Activated naive CD8-positive, alpha-beta T cell treated with anti-CD3 and anti-CD28 coated beads for 36 hours (primary cell): ENCODE measurements around the gene PJA1. TPM values are rescaled to one million over a fixed set of nuclear protein-coding genes. Genes with fewer than 3 reads are reported as not detected.

Source experiments
- DNase-seq: peaks from one replicate; pipeline ENCODE4 v3.0.0; 2021
- H3K27ac Mint-ChIP-seq: one replicate; pipeline ENCODE4 v1.8.0; 2022; ENCODE audit warnings: mild to moderate bottlenecking, moderate library complexity, mixed read lengths
- H3K27me3 Mint-ChIP-seq: one replicate; pipeline ENCODE4 v1.8.0; 2022; ENCODE audit warnings: mild to moderate bottlenecking, mixed read lengths
- H3K36me3 Mint-ChIP-seq: one replicate; pipeline ENCODE4 v1.8.0; 2021; ENCODE audit warnings: mild to moderate bottlenecking, mixed read lengths
- H3K4me1 Mint-ChIP-seq: one replicate; pipeline ENCODE4 v1.8.0; 2021; ENCODE audit warnings: mixed read lengths
- H3K4me3 Mint-ChIP-seq: one replicate; pipeline ENCODE4 v1.8.0; 2022; ENCODE audit warnings: mild to moderate bottlenecking, moderate library complexity, mixed read lengths
- H3K9me3 Mint-ChIP-seq: one replicate; pipeline ENCODE4 v1.8.0; 2022; ENCODE audit warnings: mixed read lengths
- total RNA-seq, 2 experiments: library from RNA; stranded (reverse); gene quantifications; one replicate each; pipeline ENCODE4 v1.2.3, GENCODE V29; 2021

Gene PJA1
- total RNA-seq, 2 experiments from 2014 or later = 22.4 to 22.9 TPM

DNA sequence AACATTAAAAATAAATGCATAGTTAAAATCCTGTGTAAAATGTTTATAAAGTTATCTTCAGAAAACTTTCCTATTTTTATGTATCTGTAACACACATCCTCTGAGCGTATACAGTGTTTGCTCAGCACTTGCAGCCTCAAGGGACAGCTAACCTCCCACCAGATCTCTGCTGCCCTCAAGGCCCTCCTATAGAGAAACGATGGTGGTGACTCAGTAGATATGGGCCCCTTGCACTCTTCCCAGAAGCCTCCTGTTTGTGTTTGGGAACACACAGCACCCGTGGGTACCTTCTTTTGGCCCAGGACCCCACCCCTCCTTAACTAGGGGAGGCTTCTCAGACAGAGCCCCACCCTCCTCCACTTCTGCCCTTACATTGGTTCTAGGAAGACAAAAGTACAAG is 26.7 kb downstream of the PJA1 start:
- Mint-ChIP-seq H3K27me3 (peaks cover 13% of the 10 kb centered on the region), H3K27ac (no peak overlapping the region), H3K36me3 (no peaks in the 10 kb centered on the region), H3K4me1 (no peaks in the 10 kb centered on the region), H3K4me3 (no peak overlapping the region), H3K9me3 (no peaks in the 10 kb centered on the region)
- no peak for DNase-seq

DNA sequence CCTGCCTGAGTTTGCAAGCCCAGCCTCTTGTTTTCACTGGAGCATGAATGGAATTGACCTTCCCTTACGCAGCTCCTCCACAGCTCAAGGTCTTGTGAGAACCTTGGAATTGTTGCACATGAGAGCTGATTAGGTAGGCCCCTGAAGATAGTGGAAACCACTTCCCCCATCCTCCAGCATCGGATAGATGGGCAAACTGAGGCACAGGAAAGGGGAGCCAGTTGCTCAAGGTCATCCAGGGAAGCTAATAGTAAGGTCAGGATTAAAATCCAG is 27.2 kb downstream of the PJA1 start:
- Mint-ChIP-seq H3K36me3 (no peaks in the 10 kb centered on the region), H3K4me3 (no peak overlapping the region), H3K9me3 (no peaks in the 10 kb centered on the region), H3K4me1 (no peaks in the 10 kb centered on the region), H3K27me3 (peaks cover 15% of the 10 kb centered on the region), H3K27ac (no peak overlapping the region)
- no peak for DNase-seq

DNA sequence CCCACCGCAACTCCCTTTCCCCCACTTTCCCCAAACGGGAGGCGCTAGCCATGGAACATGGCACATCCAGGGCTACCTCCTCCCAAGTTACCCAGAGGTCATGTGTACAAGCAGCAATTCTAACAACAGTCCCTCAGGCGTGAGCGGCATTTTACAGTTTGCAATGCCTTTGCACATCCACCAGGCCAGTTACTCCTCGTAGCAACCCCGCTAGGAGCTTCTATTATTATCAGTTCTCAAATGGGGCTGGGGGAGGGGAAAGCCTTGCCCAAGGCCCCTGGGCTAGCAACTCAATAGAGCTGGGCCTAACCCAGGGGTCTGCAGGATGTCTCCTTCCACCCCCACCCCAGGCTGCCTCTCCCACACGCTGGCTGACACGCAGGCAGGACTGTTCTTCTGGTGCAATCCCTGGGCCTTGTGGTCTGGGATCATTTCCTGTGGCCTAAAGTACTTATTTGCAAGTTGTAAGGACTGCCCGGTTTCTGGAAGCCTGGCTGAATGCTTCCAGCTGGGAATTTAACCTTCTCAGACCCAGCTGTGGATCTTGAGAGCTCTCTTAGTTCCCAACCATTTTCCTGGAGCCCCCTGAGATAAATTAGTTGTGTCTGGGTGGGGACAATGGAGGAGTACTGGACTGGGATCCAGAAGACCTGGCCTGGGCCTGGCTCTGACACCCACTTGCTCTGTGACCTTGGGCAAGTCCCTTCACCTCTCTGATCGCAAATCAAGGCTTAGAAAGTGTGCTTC is 27.7 kb downstream of the PJA1 start:
- H3K27ac Mint-ChIP-seq = no peak overlapping the region
- no peak overlapping the region for H3K4me3 Mint-ChIP-seq
- peaks cover 15% of the 10 kb centered on the region for H3K27me3 Mint-ChIP-seq
- no peak for DNase-seq
- no peaks in the 10 kb centered on the region for H3K4me1 Mint-ChIP-seq
- H3K9me3 Mint-ChIP-seq = no peaks in the 10 kb centered on the region
- H3K36me3 Mint-ChIP-seq = no peaks in the 10 kb centered on the region

DNA sequence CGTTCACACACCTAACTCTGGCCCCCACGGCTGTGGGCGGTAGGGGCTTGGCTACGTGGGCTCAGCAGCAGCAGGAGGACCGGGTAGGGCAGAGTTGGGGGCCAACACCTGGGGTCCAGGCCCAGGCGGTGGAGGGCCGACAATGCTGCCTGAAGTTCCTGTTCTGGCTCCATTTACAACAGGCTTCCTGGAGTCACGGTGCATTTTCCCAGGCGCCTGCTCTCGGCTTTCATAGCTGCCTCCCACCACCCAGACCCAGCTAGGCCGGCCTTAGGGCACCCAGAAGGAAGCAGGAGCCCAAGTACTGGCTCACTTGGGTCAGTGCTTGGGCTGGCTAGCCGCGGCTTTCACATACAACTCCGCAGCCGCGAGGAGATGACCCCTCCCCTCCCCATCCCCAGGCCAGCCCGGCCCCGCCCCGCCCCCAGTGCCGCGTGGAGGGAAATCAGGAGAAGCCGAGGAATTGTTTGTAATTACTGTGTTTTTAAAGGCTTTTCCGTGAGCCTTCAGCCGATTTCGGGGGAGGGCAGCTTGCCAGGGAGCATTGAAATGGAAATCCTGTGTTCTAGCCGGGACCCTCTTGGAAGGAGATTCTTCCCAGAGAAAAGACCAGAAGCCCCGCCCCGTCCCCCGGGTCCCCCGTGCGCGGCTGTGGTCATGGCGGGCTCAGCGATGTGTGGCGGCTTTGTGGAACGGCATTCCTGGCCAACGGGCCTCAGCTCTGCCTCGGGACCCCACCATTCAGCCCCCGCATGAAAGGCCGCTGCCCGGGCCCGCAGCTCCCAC is 28.5 kb downstream of the PJA1 start:
- peaks cover 19% of the 10 kb centered on the region for H3K27me3 Mint-ChIP-seq
- no peak for DNase-seq
- H3K4me3 Mint-ChIP-seq = no peak overlapping the region
- no peaks in the 10 kb centered on the region for H3K4me1 Mint-ChIP-seq
- no peaks in the 10 kb centered on the region for H3K36me3 Mint-ChIP-seq
- H3K27ac Mint-ChIP-seq = no peak overlapping the region
- H3K9me3 Mint-ChIP-seq = no peaks in the 10 kb centered on the region

DNA sequence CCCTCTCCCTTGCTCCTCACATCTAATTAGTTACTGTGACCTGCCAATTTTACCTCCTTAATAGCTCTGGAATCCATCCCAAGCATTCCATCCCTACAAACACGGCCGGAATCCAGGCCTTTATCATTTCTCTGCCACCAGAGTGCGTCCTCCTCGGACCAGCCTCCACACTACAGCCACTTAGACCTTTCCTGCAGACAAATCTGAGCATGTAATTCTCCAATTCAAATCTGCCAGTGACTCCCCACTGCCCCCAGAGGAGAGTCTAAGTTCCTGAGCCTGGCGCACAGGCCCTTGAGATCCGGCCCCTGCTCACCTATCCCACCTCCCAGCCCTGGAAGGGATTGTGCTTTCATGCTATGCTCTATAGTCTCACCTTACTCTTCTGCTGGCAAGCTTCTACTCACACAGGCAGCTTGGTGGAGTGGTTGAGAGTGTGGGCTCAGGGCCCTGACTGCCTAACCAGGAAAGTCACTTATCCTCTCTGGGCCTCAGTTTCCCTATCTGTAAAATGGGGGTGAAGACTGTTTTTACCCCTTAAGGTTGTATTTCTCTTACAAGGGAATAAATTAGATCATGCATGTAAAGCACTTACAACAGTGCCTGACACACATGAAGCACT is 31.2 kb downstream of the PJA1 start:
- no peak for DNase-seq
- Mint-ChIP-seq H3K4me3 (no peak overlapping the region), H3K9me3 (no peaks in the 10 kb centered on the region), H3K27ac (no peak overlapping the region), H3K27me3 (peaks cover 26% of the 10 kb centered on the region), H3K36me3 (no peaks in the 10 kb centered on the region), H3K4me1 (no peaks in the 10 kb centered on the region)

DNA sequence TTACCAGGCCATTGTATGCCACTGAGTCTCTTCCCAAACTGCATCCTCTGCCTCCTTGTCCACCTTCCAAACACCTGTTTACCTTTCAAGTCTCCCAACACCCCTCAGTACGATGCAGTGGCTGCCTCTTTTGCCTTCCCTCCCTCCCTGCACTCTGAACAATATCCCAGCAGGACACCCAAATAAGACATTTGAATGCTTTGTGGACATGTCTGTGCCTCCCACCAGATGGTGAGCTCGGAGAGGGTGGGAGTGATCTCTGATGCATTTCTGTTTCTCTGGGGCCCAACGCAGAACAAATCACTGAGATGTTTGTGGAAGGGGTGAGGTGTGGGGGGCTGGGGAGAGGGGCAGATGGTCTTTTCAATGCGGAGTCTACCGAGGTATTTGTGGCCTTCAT is 33.4 kb downstream of the PJA1 start:
- H3K36me3 Mint-ChIP-seq = no peaks in the 10 kb centered on the region
- H3K4me3 Mint-ChIP-seq = no peak overlapping the region
- no peak for DNase-seq
- no peaks in the 10 kb centered on the region for H3K4me1 Mint-ChIP-seq
- no peaks in the 10 kb centered on the region for H3K9me3 Mint-ChIP-seq
- no peak overlapping the region for H3K27ac Mint-ChIP-seq
- peaks cover 24% of the 10 kb centered on the region for H3K27me3 Mint-ChIP-seq

DNA sequence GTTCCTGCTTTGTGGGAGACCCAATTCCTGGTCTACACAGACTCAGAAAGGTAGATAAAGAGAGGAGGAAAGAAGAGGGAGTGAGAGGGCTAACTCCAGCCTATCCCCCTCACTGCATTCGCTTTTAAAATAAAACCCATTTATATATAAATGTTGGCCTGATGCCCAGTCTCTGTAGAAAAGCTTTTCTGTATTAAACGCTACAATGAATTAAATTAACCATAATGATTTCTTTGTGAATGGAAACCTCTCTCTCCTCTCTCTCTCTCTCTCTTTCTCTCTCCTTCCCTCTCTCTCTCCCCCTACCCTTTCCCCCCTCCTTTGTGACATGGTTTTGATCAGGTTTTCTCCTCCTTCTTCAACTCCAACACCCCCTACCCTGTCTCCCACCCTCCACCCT is 34.8 kb downstream of the PJA1 start:
- Mint-ChIP-seq H3K4me3 (no peak overlapping the region), H3K27ac (no peak overlapping the region), H3K27me3 (peaks cover 24% of the 10 kb centered on the region), H3K9me3 (no peaks in the 10 kb centered on the region), H3K4me1 (no peaks in the 10 kb centered on the region), H3K36me3 (no peaks in the 10 kb centered on the region)
- DNase-seq = no peak

DNA sequence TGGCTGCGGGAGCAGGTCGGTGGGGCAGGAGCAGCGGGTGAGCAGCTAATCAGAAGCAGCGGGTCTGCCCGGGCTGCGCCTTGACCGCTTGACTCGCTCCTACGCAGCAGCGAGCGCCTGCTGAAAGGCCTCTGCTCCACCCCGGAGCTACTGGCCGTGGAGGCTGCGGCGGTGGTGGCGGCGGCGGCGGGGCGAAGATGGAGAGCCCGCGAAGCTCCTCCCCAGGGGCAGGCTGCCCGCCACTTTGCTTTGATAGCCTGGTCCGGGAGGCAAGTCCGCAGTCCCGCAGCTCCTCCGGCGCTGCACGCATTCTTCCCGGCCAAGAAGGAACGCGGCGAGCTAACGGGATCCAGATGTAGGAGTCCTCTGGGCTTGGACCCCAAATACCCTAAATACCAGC is 36.7 kb downstream of the PJA1 start:
- DNase-seq = no peak
- no peaks in the 10 kb centered on the region for H3K36me3 Mint-ChIP-seq
- peaks cover 16% of the 10 kb centered on the region for H3K27me3 Mint-ChIP-seq
- H3K9me3 Mint-ChIP-seq = no peaks in the 10 kb centered on the region
- H3K27ac Mint-ChIP-seq = no peak overlapping the region
- H3K4me1 Mint-ChIP-seq = no peaks in the 10 kb centered on the region
- H3K4me3 Mint-ChIP-seq = no peak overlapping the region

DNA sequence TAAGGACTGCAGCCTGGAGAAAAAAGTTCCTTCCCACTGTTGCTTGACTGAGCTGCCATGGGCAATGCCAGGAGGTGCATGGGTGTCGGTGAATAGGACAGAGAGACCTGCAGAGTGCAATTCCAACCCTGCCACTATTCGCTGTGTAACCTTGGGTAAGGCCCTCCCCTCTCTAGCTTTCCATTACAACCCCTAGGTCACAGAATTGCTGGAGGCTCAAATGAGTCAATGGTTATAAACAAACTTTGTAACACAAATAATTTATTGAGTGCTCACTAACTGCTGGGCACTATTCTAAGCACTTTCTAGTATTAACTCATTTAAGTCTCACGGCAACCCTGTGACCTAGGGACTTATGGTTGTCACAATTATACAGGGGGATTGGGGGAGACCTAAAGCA is 37.8 kb downstream of the PJA1 start:
- no peaks in the 10 kb centered on the region for H3K4me1 Mint-ChIP-seq
- H3K9me3 Mint-ChIP-seq = no peaks in the 10 kb centered on the region
- peaks cover 14% of the 10 kb centered on the region for H3K27me3 Mint-ChIP-seq
- no peak for DNase-seq
- no peak overlapping the region for H3K27ac Mint-ChIP-seq
- H3K4me3 Mint-ChIP-seq = no peak overlapping the region
- H3K36me3 Mint-ChIP-seq = no peaks in the 10 kb centered on the region

DNA sequence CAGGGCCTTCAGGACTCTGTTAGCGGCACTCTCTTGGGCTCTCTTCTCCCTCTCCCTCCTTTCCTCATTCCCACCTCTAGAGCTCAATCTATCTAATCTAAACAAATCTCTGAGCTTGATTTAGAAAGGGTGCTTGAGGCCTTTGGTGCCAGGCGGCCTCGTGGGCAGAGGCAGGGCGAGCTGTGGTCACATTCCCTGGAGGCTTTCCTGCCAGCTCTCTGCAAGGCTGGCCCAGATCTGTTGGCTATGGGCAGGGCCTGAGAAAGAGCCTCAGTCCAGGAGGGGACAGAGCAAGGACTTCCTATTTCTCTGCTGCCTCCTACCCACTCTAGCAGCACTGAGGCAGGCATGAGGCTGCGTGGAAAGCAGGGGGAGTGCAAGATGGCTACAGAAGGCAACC is 38.6 kb downstream of the PJA1 start:
- no peaks in the 10 kb centered on the region for H3K9me3 Mint-ChIP-seq

DNA sequence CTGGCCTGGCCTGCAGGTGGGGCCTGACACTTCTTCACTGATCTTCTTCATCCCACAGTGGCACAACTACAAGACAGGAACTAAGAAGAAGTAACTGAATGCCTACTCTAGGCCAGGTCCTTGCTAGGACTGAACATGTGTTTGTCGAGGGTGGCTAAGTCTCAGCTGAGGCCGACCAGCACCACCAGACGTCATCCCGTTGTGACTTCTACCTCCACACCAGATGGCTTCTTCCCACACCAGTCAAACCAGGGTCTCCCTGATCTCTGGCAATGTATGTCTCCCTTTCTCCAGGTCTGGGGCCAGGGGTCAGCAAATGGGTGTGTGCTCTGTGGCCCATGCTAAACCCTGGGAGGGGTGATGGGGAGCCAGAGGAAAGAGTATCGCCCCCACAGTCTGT is 40.2 kb downstream of the PJA1 start:
- no peak for DNase-seq
- no peaks in the 10 kb centered on the region for H3K9me3 Mint-ChIP-seq
- no peak overlapping the region for H3K27ac Mint-ChIP-seq
- peaks cover 6% of the 10 kb centered on the region for H3K27me3 Mint-ChIP-seq
- no peak overlapping the region for H3K4me3 Mint-ChIP-seq
- H3K36me3 Mint-ChIP-seq = no peaks in the 10 kb centered on the region
- H3K4me1 Mint-ChIP-seq = no peaks in the 10 kb centered on the region

More for the DNA sequence above, 38.6 kb downstream of the PJA1 start:
- Mint-ChIP-seq H3K27ac (no peak overlapping the region), H3K4me3 (no peak overlapping the region), H3K36me3 (no peaks in the 10 kb centered on the region), H3K4me1 (no peaks in the 10 kb centered on the region), H3K27me3 (peaks cover 9% of the 10 kb centered on the region)
- no peak for DNase-seq

DNA sequence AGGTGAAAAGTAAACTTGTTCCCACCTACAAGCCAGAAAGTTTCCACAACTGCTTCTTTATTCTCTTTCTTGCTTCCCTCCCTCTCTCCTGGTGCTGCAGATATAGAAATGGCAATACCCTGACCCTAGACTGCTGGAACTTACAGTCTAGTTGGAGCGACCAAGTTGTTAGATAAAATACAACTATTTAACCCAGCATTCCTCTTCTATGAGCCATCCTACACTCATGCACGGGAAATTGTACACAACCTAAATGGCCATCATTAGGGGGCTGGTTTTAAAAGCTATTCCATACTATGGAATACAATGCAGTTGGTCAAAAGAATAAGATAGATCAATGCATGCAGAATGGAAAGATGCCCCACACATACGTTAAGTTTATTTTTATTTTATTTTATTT is 41.1 kb downstream of the PJA1 start:
- no peaks in the 10 kb centered on the region for H3K4me1 Mint-ChIP-seq
- no peak overlapping the region for H3K27ac Mint-ChIP-seq
- no peak overlapping the region for H3K4me3 Mint-ChIP-seq
- DNase-seq = no peak
- H3K36me3 Mint-ChIP-seq = no peaks in the 10 kb centered on the region
- peaks cover 3% of the 10 kb centered on the region for H3K27me3 Mint-ChIP-seq
- H3K9me3 Mint-ChIP-seq = no peaks in the 10 kb centered on the region

DNA sequence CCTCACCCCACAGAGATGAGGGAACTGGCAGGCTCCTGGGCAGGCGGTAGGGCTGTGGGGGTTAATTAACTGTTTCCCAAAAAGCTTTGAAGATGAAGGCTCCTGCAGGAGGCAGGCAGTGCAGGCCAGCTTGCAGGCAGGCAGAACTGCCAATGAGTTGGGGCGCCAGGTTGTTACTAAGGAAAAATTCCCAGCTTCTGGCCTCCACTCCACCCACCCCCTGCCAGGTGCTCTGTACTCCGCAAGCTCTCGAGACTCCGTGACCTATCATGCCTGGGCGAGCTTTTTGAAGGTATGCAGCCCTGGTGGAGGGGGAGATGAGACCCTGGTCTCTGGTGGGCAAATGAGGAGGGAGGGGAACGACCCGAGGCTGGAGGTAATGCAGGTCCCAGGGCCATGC is 41.8 kb downstream of the PJA1 start:
- H3K4me1 Mint-ChIP-seq = no peaks in the 10 kb centered on the region
- no peak overlapping the region for H3K4me3 Mint-ChIP-seq
- peaks cover 3% of the 10 kb centered on the region for H3K27me3 Mint-ChIP-seq
- no peaks in the 10 kb centered on the region for H3K36me3 Mint-ChIP-seq
- no peak for DNase-seq
- H3K9me3 Mint-ChIP-seq = no peaks in the 10 kb centered on the region
- no peak overlapping the region for H3K27ac Mint-ChIP-seq

DNA sequence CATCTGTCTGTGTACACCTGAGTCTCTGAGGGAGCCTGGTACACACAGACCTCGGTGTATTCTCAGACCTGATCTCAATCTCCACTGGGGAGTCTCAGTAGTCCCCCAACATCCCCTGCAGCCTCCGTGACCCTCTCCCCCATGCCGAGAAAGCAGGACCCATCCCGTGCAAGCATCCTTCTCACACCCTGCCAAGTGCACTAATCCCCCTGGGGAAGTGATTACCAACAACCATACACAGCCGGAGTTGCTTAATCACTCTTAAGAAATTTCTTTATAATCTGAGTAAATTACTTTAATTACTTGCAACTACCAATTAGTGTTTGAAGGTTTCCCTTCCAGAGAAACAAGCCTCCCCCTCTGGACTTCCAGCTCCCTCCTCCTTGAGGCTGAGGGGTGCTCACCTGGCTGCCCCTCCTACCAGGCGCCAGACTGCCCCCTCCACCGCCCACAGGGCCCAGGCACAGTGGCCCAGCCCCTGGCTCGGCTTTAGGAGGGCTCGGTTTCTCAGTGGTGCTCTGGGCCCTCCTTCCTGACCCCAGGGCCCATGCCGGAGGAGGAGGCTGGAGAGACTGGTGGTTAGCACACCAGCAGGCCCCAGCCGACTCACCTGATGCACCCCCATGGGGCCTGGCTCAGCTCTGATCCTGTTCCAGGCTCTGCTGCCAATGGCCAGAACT is 43.8 kb downstream of the PJA1 start:
- Mint-ChIP-seq H3K4me3 (no peak overlapping the region), H3K27me3 (no peaks in the 10 kb centered on the region), H3K27ac (no peak overlapping the region), H3K36me3 (no peaks in the 10 kb centered on the region), H3K9me3 (no peaks in the 10 kb centered on the region), H3K4me1 (no peaks in the 10 kb centered on the region)
- no peak for DNase-seq

DNA sequence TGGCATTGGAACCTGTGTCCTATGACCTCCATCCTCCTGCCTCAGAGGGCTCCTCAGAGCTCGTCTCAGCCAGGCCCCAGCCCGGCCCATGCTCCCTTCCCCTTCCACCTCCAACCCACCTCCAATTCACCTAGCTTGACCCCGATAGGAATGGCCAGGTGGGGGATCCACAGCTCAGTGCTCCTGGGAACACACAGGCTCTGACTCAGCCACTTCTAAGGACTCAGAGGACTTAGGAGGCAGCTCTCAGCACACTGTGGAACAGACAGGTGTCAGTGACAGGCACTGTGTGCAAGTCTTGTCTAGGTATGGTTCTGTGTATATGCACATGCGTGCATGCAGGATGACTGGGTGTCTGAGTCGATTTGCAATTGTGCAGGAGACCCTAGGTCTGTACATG is 44.8 kb downstream of the PJA1 start:
- peaks cover 7% of the 10 kb centered on the region for H3K4me1 Mint-ChIP-seq
- no peak for DNase-seq
- no peaks in the 10 kb centered on the region for H3K27me3 Mint-ChIP-seq
- no peak overlapping the region for H3K27ac Mint-ChIP-seq
- H3K4me3 Mint-ChIP-seq = no peak overlapping the region
- H3K9me3 Mint-ChIP-seq = no peaks in the 10 kb centered on the region
- H3K36me3 Mint-ChIP-seq = no peaks in the 10 kb centered on the region
